Esophagus muscularis mucosa (tissue), 3 donors: ENCODE data around the gene CAMSAP1.

Source experiments
- CTCF ChIP-seq, 3 experiments: fragments of 200-600 bp in 2 of 3; fragments of 450-650 bp in 1 of 3; sonication (generic) in 2 of 3; IDR thresholded peaks; one replicate each; pipeline ENCODE4 v1.5.1; 2017 to 2019; ENCODE audit warnings: antibody characterized with exemption in 3 of 3, mild to moderate bottlenecking in 2 of 3, moderate library complexity in 1 of 3
- POLR2A ChIP-seq: fragments of 450-650 bp; IDR thresholded peaks from one replicate; pipeline ENCODE4 v1.6.1; 2017; ENCODE audit warnings: antibody characterized with exemption, moderate library complexity, mild to moderate bottlenecking, low read depth

DNA sequence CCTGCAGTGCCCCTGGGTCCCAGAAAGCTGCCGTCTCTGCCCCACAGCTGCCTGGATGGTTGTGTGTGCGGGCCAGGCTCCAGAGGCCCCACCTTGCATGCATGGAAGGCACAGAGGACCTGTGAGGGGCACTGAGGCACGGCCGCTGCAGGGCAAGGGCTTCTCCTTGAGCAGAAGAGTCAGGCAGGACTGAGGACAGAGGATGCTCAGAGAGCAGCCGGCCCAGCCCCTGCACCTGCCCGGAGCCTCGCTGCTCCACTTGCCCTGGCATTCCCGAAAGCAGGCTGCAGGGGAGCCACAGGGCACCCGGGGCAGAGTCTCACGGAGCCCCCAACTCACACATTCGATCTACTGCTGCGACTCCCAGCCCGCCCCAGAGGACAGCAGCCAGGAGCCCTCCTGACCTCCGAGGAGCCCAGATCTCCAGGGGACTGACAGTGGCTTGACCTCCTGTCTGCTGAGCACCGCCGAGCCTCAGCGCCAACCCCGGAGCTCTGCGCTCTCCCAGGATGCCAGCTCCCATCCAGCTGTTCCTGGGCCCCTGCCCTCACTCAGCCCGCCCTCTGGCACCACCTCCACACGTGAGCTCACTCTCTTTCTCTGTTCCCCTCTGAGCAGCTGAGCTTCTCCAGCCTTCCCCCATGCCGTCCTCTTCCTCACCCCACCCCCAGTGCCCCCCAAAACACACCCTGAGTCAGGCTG is 110.4 kb downstream of the CAMSAP1 start:
- no peak for TF ChIP-seq CTCF (IDR thresholded peaks at IDR 0.05)
- TF ChIP-seq POLR2A = no peak
